ENCODE data around the gene OR52B4.

GRCh38 chr11:4381901-4382300 lies 13.7 kb upstream of the OR52B4 start:
- no peak for TF ChIP-seq CTCF (IDR thresholded peaks at IDR 0.05)
- TF ChIP-seq POLR2AphosphoS5 (IDR thresholded peaks at IDR 0.05) = no peak
- no peak for TF ChIP-seq POLR2A (IDR thresholded peaks at IDR 0.05)

All from gastroesophageal sphincter (tissue), 3 donors.